Hematopoietic multipotent progenitor cell treated with erythropoietin and hydrocortisone succinate and interleukin-3 and kit ligand, for 6 days (in vitro differentiated cells): ENCODE measurements around the gene TTC34.
"Not testable (repeated sequence)": the region's sequence is repeated elsewhere in the genome, so short reads cannot be mapped to it uniquely, and the experiment has no call there.

ENCODE experiments used
- DNase-seq: peaks from one replicate; pipeline ENCODE4 v3.0.0-alpha.2; 2015

TTC34 gene

DNA sequence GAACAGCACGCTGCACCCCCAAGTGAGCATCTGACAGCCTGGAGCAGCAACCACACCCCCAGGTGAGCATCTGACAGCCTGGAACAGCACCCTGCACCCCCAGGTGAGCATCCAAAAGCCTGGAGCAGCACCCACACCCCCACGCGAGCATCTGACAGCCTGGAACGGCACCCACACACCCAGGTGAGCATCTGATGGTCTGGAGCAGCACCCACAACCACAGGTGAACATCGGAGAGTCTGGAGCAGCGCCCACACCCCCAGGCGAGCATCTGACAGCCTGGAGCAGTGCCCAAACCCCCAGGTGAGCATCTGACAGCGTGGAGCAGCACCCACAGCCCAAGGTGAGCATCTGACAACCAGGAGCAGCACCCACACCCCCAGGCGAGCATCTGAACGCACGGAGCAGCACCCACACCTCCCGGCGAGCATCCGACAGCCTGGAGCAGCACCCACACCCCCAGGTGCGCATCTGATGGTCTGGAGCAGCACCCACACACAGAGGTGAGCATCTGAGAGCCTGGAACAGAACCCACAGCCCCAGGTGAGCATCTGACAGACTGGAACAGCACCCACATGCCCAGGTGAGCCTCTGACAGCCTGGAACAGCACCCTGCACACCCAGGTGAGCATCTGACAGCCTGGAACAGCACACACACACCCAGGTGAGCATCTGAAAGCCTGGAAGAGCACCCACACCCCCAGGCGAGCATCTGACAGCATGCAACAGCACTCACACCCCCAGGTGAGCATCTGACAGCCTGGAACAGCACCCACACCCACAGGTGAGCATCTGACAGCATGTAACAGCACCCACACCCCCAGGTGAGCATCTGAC lies 145.7 kb downstream of the TTC34 start:
- not testable (repeated sequence) for DNase-seq

DNA sequence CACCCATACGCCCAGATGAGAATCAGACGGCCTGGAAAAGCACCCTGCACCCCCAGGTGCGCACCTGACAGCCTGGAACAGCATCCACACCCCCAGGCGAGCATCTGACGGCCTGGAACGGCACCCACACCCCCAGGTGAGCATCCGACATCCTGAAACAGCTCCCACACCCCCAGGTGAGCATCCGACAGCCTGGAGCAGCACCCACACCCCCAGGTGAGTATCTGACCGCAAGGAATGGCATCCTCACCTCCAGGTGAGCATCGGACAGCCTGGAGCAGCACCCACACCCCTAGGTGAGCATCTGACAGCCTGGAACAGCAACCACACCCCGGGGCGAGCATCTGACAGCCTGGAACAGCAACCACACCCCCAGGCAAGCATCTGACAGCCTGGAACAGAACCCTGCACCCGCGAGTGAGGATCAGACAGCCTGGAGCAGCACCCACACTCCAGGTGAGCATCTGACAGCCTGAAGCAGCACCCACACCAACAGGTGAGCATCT lies 147.0 kb downstream of the TTC34 start:
- DNase-seq: peak; percentile 19

DNA sequence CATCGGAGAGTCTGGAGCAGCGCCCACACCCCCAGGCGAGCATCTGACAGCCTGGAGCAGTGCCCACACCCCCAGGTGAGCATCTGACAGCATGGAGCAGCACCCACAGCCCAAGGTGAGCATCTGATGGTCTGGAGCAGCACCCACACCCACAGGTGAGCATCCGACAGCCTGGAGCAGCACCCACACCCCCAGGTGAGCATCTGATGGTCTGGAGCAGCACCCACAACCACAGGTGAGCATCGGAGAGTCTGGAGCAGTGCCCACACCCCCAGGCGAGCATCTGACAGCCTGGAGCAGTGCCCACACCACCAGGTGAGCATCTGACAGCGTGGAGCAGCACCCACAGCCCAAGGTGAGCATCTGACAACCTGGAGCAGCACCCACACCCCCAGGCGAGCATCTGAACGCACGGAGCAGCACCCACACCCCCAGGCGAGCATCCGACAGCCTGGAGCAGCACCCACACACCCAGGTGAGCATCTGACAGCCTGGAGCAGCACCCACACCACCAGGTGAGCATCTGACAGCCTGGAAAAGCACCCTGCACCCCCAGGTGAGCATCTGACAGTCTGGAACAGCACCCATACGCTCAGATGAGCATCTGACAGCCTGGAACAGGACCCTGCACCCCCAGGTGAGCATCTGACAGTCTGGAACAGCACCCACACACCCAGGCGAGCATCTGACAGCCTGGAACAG lies 147.6 kb downstream of the TTC34 start:
- not testable (repeated sequence) for DNase-seq

DNA sequence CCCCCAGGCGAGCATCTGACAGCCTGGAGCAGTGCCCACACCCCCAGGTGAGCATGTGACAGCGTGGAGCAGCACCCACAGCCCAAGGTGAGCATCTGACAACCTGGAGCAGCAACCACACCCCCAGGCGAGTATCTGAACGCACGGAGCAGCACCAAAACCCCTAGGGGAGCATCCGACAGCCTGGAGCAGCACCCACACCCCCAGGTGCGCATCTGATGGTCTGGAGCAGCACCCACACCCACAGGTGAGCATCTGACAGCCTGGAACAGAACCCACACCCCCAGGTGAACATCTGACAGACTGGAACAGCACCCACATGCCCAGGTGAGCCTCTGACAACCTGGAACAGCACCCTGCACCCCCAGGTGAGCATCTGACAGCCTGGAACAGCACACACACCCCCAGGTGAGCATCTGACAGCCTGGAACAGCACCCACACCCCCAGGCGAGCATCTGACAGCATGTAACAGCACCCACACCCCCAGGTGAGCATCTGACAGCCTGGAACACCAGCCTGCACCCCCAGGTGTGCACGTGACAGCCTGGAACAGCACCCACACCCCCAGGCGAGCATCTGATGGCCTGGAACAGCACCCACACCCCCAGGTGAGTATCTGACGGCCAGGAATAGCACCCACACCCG lies 148.4 kb downstream of the TTC34 start:
- not testable (repeated sequence) for DNase-seq

DNA sequence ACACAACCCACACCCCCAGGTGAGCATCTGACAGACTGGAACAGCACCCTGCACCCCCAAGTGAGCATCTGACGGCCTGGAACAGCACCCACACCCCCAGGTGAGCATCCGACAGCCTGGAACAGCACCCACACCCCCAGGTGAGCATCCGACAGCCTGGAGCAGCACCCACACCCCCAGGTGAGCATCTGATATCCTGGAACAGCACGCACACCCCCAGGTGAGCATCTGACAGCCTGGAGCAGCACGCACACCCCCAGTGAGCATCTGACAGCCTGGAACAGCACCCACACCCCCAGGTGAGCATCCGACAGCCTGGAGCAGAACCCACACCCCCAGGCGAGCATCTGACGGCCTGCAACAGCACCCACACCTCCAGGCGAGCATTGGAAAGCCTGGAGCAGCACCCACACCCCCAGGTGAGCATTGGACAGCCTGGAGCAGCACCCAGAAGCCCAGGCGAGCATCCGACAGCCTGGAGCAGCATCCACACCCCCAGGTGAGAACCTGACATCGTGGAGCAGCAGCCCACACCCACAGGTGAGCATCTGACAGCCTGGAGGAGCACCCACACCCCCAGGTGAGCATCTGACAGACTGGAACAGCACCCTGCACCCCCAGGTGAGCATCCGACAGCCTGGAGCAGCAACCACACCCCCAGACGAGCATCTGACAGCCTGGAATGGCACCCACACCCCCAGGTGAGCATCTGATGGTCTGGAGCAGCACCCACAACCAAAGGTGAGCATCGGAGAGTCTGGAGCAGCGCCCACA lies 149.2 kb downstream of the TTC34 start:
- DNase-seq: not testable (repeated sequence)

DNA sequence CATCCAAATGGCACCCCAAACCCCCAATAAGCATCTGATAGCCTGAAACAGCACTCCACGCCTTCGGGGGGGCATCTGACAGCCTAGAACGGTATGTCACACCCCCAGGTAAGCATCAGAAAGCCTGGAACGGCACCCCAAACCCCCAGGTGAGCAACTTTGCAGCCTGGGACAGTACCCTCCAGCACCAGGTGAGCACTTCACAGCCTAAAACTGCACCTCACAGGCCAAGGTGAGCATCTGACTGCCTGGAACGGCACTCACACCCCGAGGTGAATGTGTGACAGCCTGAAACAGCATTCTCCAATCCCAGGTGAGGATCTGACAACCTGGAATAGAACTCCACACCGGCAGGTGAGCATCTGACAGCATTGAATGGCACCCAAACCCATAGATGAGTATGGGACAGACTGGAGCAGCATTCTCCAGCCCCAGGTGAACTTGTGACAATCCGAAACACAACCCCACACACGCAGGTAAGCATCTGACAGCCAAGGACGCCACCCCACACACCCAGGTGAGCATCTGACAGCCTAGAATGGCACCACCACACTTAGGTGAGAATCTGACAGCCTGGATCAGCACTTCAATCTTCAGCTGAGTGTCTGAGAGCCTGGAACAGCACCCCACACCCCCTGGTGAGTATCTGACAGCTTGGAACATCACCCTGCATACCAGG lies 150.4 kb downstream of the TTC34 start:
- no peak for DNase-seq

DNA sequence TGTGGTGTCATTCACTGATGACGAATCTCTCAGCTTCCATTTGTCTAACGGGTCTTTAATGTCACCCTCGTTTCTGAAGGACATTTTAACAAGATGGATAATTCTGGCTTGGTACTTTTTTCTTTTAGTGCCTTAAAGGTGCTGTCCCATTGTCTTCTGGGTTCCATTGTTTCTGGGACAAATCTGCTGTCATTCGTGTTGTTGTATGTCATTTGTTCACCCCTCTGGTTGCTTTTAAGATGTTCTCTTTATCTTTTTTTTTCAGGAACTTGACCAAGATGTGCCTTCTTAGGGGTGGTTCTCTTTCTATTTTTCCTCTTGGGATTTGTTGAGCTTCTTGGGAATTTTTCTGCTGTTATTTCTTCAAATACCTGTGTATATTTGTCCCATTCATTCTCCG lies 154.7 kb downstream of the TTC34 start:
- DNase-seq: no peak

DNA sequence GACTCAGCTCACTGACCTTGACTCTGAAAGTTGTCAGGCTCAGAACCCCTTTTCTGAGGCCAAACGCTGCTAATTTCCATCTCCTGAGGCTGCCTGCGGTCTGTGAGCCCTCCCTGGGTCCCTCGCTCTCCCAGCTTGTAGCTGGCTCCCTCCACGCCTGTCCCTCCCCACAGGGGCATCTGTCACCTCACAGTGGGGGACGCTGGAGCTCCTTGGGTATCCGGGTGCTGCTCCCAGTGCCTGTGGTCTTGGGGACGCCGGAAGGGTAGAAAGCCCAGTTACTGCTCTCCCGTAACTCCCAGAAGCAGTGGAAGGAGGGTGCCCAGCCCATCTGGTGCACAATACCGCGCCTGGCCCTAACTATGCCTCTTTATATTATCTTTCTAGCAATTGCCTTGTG lies 155.7 kb downstream of the TTC34 start:
- DNase-seq: no peak

DNA sequence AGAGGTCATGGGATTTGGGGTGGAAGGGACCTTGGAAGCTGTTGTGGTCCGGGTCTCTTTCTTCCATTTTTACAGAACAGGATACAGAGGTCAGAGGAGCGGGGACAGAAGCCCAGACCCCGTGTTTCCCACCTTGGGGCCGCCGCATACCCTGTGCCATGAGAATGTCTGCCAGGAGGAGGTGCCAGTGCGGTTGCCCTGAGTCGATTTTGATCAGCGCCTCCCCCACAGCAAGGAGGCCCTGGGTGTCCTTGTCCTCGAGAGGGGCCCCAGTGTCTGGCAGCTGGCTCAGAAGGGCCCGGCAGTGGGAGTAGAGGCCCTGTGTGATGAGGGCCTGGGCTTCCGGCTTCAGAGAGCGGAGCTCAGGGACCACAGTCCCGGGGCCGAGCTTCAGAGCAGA lies 156.3 kb downstream of the TTC34 start:
- DNase-seq: no peak

DNA sequence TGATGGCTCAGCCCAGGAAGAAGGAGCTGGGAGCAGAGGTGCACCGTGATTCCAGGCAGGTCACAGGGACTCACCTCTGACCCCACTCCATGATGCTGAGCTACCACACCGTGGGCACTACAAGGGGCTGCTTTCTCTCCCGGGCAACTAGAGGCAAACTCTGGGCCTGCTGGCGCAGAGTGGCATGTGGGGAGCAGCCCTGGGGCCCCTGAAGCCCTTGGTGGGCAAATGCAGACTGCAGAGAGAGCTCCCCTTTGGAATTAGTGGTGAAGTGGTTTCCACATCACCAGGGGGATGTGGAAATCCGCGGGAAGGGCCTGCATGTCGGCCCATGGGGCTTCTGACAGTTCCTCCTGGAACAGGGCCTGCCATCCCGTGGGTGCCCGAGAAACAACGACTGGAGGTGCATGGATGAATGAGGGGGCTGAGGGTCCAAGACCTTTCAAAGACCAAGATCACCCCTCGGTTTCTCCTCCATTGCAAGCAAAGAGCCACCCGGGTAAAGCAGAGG lies 156.8 kb downstream of the TTC34 start:
- no peak for DNase-seq

DNA sequence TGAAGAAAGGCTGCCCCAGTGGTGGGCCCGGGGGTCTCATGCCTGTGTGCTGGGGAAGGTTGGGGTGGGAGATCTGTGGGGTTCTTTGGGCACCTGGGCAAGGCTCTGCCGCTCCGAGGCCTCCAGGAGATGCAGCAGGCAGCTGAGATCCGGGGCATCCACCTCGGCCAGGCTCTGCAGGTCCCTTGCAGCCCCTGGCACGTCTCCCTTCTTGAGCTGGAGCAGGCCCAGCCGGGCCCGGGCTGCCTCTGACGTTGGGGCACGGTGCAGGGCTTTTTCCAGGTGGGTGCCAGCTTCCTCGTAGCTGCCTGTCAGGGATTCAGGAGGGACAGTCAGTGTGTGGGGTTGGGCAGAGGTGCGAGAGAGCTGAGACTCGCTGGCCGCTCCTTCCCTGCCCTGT lies 157.3 kb downstream of the TTC34 start:
- no peak for DNase-seq

DNA sequence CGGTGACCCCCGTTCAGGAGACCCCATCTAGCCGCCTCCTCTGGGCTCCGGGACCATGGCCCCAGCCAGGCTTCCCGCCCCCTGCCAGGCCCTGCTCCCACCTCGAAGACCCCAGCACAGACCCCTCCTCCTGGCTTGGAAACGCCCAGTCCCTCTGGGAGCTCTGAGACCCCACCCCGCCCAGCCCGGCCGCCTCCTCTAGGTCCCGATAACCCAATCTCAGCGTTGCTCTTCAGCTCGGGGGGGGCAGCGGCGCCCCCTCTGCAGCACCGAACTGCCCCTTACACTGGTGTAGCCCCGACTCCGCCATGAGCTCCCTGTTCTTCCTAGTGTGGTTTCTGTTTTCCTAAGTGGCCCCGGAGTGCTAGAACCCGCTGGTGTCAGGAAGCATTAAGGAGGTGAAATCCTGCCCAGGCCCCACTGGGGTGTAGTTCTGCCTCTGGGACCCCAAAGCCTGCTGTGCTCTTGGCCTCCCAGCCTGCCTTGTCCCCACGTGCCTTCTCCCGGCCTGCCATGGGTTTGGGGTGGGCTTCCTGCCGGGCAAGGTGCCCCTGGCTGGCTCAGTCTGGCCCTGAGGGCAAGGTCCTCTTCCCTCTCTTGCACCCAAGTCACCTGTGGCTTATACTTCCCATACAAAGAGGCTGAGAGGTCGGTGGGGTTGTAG lies 157.9 kb downstream of the TTC34 start:
- DNase-seq: no peak

DNA sequence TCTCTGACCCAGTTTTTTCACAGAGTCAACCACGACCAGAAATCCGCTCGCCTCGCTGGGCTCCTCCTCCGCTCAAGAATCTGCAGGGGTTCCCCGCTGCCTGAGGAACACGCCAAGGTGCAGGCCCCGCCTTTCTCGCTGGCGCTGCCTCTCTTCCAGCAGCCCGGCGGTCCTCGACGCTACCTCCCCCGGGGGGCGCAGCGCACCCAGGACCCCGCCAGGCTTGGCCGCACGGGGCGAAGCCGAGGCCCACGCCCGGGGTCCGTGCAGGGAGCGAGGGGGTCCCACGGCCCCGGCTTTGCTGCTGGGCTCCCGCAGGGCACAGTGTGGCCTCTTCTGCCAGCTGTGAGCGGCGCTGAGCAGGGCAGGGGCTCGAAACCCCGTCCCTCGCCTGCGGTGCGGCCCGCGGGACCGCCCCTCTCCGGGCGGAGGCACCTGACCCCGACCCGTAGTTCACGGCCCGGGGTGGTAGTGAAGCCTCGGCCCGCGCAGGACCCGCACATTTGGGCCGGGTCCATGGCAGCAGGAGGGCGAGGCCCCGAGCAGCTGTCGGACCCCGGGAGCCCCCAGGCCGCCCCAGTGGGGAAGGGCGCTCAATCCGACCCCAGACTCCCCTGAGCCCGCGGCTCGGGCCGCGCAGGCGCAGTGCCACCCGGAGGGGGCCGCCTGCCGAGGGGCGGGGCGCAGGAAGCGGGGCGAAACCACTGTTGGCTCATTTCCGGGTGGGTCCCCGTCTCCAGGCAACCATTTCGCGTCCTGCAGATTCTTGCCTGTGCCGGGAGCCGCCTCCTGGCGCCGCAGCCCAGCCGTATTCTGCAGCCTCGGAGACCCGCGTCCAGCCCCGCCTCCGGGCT lies 158.7 kb downstream of the TTC34 start:
- peak; percentile 96 for DNase-seq

DNA sequence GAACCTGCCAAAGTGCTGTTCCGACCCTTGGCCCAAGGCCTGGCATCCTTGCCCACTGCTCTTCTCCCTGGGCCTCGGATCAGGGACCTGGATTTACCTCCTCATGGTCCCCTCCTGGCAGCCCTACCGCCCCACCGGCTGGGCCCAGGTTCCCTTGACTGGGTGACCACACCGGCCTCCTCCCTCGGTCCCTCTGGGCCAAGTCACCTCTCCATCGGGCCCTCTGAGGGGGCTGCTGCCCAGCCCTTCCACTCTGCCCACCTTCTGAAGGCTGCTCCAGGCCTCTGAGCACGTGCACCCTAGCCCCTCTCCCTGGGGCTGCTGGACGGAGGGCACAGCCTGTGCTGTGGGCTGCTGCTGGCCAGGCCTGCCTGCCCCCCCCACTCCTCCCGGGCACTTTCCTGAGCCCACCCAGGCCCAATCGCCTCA lies 159.3 kb downstream of the TTC34 start:
- no peak for DNase-seq

DNA sequence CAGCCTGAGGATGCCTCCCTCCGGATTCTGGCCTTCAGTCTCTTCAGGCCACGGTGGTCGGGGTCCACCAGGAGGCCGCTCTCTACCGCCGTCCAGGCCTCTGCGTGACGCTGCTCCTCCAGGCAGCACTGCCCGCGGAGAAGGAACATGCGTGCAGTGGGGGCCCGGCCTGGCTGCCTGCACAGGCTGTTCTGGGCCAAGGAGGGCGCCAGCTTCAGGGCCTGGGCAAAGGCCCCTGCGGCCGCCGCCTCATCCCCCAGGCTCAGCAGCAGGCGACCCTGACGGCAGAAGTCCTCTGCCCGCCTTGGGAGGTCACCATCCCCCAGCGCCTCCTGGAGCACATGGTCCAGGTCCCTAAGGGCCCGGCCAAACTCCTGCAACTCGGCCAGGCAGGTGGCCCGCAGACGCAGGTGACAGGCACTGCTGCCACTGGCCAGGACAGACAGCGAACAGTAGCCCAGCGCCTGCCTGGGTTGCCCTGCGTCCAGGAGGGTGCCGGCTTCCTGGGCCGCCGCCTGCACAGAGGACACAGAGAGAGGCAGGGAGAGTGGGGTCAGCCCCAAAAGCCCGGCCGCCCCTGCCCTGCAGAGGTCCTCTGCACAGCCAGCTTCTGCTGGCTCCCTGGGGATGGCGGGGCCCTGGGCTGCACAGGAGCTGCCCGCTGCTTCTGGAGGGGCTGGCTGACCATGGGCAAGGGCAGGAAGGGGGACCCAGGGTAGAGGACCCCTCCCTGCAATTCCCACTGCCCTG lies 159.9 kb downstream of the TTC34 start:
- DNase-seq: no peak

DNA sequence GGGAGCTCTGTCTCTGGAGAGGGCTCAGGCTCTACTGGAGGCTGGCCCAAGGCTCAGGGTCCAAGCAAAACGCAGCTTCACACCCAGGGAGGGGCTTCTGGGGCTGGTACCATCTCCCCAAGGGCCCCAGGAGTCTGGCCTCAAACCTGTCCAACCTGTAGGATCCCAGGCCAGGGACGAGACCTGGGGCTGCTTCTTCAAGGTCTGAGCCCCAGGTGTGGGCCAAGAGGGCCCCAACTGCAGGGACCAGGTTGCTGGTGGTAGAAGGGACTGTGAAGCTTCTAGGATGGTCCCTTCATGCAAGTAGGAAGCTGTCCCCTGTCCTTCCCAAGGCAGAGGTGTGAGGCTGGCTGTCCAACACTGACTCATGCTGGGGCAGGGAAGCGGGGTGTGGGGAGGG lies 160.9 kb downstream of the TTC34 start:
- DNase-seq: no peak

DNA sequence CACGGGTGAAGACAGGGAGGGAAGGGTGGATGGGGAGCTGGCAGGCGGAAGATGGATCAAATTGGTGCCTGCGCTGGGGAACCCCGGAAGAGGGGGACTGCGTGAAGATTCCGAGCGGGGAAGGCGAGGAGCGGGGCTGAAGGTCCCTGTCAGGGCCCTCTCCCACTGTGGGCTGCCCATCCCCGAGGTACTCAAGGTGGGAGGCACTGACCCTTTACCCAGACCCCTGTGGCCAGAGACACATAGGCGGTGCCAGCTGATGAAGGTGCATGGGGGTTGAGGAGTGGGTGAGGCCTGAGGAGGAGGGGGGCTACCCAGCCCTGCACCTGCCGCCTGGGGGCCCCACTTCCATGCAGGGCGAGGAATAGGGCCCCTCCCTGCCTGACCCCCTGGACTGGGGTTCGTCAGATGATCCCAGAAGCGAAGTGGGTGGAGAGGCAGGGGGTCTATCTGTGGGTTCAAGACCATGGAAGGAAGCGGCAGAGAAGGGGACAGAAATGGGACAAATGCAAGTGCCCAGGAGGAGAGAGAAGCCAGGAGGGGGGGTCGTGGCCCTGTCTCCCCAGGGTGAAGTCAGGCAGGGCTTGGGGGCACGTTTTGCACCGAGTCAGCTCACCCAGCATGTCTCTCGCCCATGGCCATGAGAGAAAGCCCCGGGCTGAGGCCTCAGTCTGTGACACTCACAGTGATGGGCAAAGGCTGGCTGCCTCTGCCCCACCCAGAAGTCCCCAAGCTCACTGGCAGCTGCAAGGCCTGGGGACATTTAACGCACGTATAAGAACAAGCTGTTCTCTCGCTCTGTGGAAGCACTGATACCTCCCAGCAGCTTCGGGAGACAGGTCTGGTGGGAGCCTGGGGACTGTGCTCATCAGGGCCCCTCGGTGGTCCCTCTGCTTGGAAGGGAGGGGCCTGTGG lies 161.6 kb downstream of the TTC34 start:
- no peak for DNase-seq

DNA sequence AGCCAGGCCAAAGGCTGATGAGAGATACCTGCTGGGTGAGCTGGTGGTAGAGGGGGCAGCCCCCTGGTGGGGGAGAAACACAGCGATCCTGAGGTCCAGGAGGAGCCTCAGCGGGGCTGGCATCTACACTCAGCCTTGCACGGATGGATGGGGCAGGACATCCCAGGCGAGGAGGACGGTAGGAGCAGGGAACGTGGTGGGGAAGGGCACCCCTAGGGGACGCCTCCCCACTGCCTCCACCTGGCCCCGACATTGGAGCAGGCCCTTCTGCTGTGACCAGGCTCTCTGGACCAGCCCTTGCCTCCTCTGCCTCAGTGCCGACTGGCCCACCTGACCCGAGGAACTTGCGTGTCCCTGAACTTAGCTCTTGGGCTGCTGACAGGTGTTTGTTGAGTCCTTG lies 162.3 kb downstream of the TTC34 start:
- DNase-seq: no peak
